Cardiac muscle cell (in vitro differentiated cells and primary cell): ENCODE data around the gene PSME3IP1. TPM values are rescaled to one million over a fixed set of nuclear protein-coding genes. Genes with fewer than 3 reads are reported as not detected.
A peak's percentile ranks its signal among the peaks of the same experiment; 100 is the strongest.

Experiments used
- DNase-seq, 2 donors: peaks; one replicate each; pipeline versions ENCODE4 v3.0.0 to v3.0.0-alpha.2; 2010 to 2017; ENCODE audit warnings: low read depth in 1 of 2, low spot score in 1 of 2
- H3K27ac ChIP-seq: fragments of 200-600 bp; sonication (generic); 2 replicates; pipeline ENCODE4 v1.5.1; 2016
- H3K27me3 ChIP-seq: fragments of 200-600 bp; sonication (generic); 2 replicates; pipeline ENCODE4 v1.6.0; 2016; ENCODE audit warnings: control low read depth
- H3K36me3 ChIP-seq: fragments of 200-600 bp; sonication (generic); 2 replicates; pipeline ENCODE4 v1.5.1; 2016; ENCODE audit warnings: control low read depth
- H3K4me1 ChIP-seq: fragments of 200-600 bp; sonication (generic); 2 replicates; pipeline ENCODE4 v1.8.1; 2017; ENCODE audit warnings: low read depth, mild to moderate bottlenecking, mixed run types
- H3K4me3 ChIP-seq: fragments of 200-600 bp; sonication (generic); 2 replicates; pipeline ENCODE4 v1.5.1; 2016; ENCODE audit warnings: mild to moderate bottlenecking
- H3K9me3 ChIP-seq: fragments of 200-600 bp; sonication (generic); 2 replicates; pipeline ENCODE4 v1.5.1; 2017; ENCODE audit warnings: low read depth, mild to moderate bottlenecking, control low read depth
- CTCF ChIP-seq: IDR thresholded peaks from 2 replicates; pipeline ENCODE4 v1.5.1; 2012; ENCODE audit warnings: low read depth, mild to moderate bottlenecking, low read length
- polyA plus RNA-seq: library from polyadenylated mRNA; unstranded; fragments of >200 nt; fragmentation: Nextera tagmentation; extraction: Ambion mirVana; gene quantifications from 2 replicates; pipeline ENCODE4 v1.2.1, GENCODE V29; 2016
- total RNA-seq: library from RNA; depleted of rRNA; stranded (reverse); fragments of >200 nt; gene quantifications from 2 replicates; pipeline ENCODE4 v1.2.3, GENCODE V29; 2016

PSME3IP1 gene
- total and polyA plus RNA-seq, 2 experiments from 2014 or later = 73.6 to 108 TPM

- no peak overlapping the region for H3K27ac ChIP-seq
- no peak for DNase-seq
- H3K4me3 ChIP-seq = no peak overlapping the region
- TF ChIP-seq CTCF = no peak
- no peaks in the 10 kb centered on the region for H3K27me3 ChIP-seq
- H3K36me3 ChIP-seq = no peaks in the 10 kb centered on the region
- H3K4me1 ChIP-seq = peaks cover 19% of the 10 kb centered on the region
- H3K9me3 ChIP-seq = no peaks in the 10 kb centered on the region
Observed at GRCh38 chr16:57184113-57184512, 1.7 kb downstream of the PSME3IP1 start.

- Histone ChIP-seq H3K27ac (no peak overlapping the region), H3K9me3 (no peaks in the 10 kb centered on the region), H3K4me1 (peaks cover 5% of the 10 kb centered on the region), H3K4me3 (no peak overlapping the region), H3K27me3 (no peaks in the 10 kb centered on the region), H3K36me3 (no peaks in the 10 kb centered on the region)
- TF ChIP-seq CTCF = no peak
- DNase-seq = no peak
Observed at GRCh38 chr16:57179215-57179828, 6.5 kb downstream of the PSME3IP1 start.

- no peak for DNase-seq
- TF ChIP-seq CTCF = no peak
- Histone ChIP-seq H3K4me1 (no peaks in the 10 kb centered on the region), H3K27me3 (no peaks in the 10 kb centered on the region), H3K4me3 (no peak overlapping the region), H3K9me3 (no peaks in the 10 kb centered on the region), H3K27ac (no peak overlapping the region), H3K36me3 (no peaks in the 10 kb centered on the region)
Observed at GRCh38 chr16:57178793-57179212, 7.0 kb downstream of the PSME3IP1 start.

GRCh38 chr16:57178196-57178595 is 7.6 kb downstream of the PSME3IP1 start:
- Histone ChIP-seq H3K9me3 (no peaks in the 10 kb centered on the region), H3K27me3 (no peaks in the 10 kb centered on the region), H3K27ac (no peak overlapping the region), H3K36me3 (no peaks in the 10 kb centered on the region), H3K4me1 (no peaks in the 10 kb centered on the region), H3K4me3 (no peak overlapping the region)
- DNase-seq = no peak
- TF ChIP-seq CTCF = no peak

- H3K4me1 ChIP-seq = no peaks in the 10 kb centered on the region
- no peak overlapping the region for H3K4me3 ChIP-seq
- peak in 1 of 2 donors; percentile 44 for DNase-seq
- no peak overlapping the region for H3K27ac ChIP-seq
- no peaks in the 10 kb centered on the region for H3K27me3 ChIP-seq
- no peak for TF ChIP-seq CTCF
- no peaks in the 10 kb centered on the region for H3K9me3 ChIP-seq
- peaks cover 14% of the 10 kb centered on the region for H3K36me3 ChIP-seq
Observed at GRCh38 chr16:57175896-57176295, 9.9 kb downstream of the PSME3IP1 start.
